HTR-8/SVneo (cell line): ENCODE results near the gene CACTIN.
"Not testable (repeated sequence)": the region's sequence is repeated elsewhere in the genome, so short reads cannot be mapped to it uniquely, and the experiment has no call there.

Source experiments
- DNase-seq: peaks from one replicate; pipeline ENCODE4 v3.0.0; 2011; ENCODE audit warnings: low spot score, mixed read lengths; ENCODE audit not compliant: insufficient read length
- FAIRE-seq: peaks from 2 replicates; lab custom pipeline; 2011; peaks lifted over from hg19 to GRCh38; lab: Jason Lieb, UNC

Gene CACTIN

DNA sequence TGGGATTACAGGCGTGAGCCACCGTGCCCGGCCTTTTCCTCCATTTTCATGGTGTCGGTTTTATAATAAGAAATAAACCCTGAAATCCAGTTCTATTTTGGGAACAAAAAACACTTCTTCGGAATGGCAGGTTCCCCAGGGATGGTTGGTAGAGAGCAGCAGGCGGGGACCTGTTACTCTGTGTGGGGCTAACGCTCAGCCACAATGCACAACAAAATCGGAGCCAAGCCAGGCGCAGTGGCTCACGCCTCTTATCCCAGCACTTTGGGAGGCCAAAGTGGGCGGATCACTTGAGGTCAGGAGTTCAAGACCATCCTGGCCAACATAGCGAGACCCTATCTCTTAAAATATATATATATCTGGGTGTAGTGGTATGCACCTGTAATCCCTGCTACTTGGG is 25.6 kb downstream of the CACTIN start:
- DNase-seq: no peak
- FAIRE-seq: no peak

DNA sequence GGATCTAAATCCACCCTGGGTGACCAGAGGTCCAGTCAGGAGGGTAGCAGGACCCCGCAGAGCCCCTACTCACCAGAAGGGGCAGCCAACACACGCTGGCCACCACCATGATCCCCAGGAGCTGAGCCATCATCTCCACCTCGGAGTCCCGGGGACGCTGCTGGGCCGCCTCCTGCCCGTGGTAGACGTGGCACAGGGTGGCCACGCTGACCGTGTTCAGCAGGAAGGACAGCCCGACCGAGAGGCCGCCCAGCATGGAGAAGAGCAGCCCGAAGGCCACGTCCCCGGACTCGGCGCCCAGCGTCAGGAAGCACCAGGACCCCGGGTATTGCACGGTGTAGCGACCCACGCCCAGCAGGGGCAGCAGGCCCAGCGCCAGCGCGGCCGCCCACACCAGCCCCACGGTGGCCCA is 26.8 kb downstream of the CACTIN start:
- no peak for DNase-seq
- FAIRE-seq: no peak

- DNase-seq (no peak), FAIRE-seq (no peak)
Observed at GRCh38 chr19:3595521-3596061, 31.0 kb downstream of the CACTIN start.

DNA sequence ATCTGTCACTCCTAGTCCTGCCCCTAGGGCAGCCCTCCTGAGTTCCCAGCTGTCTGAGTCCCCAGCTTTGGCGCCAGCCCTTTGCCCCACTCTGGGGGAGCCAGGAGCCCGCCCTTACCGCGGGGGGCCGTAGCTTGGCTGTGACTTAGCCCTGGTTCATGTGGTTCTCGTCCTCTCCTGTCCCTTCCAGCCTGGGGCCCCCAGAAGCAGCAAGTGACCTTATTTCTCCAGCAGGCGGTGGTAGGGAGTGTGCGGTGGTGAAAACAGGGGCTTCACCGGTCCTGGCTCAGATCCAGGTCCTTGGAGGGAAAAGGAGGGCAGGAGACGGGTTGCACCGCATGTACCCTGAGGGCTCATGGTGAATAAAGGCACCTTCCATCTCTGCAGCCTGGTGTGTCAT is 33.4 kb downstream of the CACTIN start:
- FAIRE-seq: no peak
- no peak for DNase-seq

- FAIRE-seq (no peak), DNase-seq (no peak)
Observed at GRCh38 chr19:3591876-3592613, 34.5 kb downstream of the CACTIN start.

GRCh38 chr19:3590991-3591659 is 35.5 kb downstream of the CACTIN start:
- DNase-seq (no peak), FAIRE-seq (no peak)

DNA sequence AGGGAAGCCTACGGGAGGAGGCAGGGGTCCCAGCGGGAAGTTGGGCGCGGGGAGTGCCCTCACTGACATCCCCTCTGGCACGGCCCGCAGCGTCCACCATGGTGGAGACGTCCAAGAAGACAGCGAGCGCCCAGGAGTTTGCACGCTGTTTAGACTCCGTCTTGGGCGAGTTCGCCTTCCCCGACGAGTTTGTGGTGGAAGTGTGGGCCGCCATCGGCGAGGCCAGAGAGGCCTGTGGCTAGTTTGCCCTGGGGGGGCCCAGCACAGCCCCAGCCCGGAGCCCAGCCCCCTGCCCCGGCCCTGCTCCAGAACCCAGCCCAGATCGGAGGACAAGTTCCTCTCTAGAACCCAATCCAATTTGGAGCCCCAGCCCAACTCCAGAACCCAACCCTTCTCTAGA is 36.6 kb downstream of the CACTIN start:
- no peak for FAIRE-seq
- DNase-seq: no peak

DNA sequence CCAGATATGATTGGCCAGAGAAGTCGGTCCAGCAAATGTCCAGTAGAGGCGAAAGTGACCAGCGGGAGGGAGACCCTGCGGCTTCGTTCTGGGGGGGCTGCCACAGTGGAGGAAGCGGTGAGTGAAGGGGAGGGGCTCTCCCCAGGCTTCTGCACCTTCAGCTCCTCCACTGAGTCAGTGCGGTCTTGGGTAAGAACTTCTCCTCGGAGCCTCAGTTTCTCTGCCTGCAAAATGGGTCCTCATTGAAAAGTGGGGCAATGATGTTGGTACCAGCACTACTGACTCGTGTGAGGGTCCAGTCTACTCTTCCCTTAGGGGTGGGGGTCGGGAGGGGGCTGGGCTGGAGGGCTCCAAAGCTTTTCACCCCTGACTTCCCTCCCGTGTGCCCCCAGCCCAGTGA is 37.2 kb downstream of the CACTIN start:
- no peak for FAIRE-seq
- no peak for DNase-seq

DNA sequence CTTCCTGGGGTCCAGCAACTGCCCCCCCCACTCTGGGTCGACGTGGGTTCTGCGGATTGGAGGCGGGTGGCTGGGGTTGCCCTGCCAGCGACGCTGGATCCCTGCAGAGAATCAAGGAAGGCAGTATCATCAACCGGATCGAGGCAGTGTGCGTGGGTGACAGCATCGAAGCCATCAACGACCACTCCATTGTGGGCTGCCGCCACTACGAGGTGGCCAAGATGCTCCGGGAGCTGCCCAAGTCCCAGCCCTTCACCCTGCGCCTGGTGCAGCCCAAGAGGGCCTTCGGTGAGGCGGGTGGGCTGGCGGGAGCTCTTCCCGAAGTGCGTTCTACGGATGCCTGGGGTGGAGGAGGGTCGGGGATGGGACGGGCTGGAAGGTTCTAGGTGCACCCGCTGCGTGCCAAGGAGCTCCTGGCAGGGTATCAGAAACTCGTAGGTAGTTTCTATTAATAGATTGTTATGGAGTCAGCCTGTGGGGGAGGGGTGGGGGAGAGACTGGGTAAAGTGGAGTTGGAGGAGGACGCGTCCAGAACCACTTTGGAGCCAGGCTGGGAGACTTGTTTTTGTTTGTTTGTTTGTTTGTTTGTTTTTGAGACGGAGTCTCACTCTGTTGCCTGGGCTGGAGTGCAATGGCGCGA is 39.8 kb downstream of the CACTIN start:
- DNase-seq: no peak
- FAIRE-seq: no peak

DNA sequence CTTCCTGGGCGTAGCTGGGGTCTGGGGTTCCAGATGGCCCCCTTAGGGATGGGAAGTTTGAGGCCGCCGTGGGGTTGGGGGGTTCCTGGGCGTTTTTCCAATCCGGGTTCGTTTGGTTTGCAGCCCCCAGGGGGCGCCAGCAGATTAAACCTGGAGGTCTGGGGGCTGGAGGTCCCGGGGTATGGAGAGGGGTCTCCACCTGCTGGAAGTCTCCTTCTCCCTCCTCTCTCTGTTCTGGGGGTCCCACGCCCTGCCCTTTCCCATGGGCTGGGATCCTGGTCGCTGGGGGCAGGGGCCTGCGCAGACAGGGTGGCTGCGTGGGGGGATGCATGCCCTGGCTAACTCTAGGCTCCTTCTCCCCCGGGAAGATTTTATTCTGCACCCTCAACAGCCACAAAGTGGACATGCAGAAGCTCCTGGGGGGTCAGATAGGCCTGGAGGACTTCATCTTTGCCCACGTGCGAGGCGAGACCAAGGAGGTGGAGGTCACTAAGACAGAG is 40.4 kb downstream of the CACTIN start:
- DNase-seq: no peak
- FAIRE-seq: no peak

- FAIRE-seq: no peak
- DNase-seq: no peak
Observed at GRCh38 chr19:3585301-3586126, 41.1 kb downstream of the CACTIN start, which contains the start of gene GIPC3. TSS of gene GIPC3 (plus strand) at chr19:3585478. CDS start at chr19:3585598, 120 bp downstream.

GRCh38 chr19:3584036-3584802 is 42.4 kb downstream of the CACTIN start:
- DNase-seq, FAIRE-seq: not testable (repeated sequence)

GRCh38 chr19:3581792-3582191 is 44.8 kb downstream of the CACTIN start:
- DNase-seq, FAIRE-seq: not testable (repeated sequence)

- peak; percentile 57 for DNase-seq
Observed at GRCh38 chr19:3580156-3580934, 46.2 kb downstream of the CACTIN start.

DNA sequence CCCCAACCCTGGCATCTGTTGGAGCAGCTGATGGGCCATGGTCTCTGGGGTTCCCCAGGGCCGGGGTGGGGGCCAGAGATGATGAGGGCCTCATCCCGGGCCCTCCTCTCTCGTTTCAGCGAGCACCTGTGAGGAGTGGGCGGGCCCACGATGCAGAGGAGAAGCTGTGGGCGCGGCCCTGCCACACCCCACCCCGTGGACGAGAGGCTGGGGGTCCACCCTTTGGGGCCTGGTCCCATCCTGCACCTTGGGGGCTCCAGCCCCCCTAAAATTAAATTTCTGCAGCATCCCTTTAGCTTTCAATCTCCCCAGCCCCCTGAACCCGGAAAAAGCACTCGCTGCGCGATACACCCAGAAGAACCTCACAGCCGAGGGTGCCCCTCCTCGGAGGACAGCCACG is 48.2 kb downstream of the CACTIN start:
- FAIRE-seq (no peak), DNase-seq (no peak)

More at GRCh38 chr19:3580156-3580934, 46.2 kb downstream of the CACTIN start:
- peak; percentile 4 for FAIRE-seq

DNA sequence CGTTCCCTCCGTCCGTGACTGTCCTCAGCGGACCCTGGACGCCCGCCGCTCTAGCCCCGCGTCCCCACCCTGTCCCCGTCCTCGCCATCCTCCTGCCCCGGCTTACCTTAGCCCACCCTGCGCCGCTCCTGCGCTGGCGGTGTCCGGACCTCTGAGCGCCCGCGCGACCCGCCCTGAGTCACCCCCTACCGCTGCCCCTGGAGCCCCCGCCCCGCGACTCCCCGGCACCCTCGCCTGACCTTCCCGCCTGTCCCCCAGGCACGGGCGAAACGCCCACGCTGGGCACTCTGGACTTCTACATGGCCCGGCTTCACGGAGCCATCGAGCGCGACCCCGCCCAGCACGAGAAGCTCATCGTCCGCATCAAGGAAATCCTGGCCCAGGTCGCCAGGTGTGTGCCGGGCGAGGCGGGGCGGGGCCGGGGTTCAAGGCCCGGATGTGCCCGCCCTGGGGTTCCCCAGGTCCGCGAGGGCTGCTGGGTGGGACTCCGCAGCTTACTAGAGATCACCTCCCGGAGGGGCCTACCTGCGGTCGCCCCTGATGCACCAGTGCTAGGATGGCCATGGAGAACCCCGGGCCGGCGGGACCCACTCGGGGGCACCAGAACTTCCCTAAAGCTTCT is 48.8 kb downstream of the CACTIN start:
- DNase-seq (no peak), FAIRE-seq (no peak)

- DNase-seq: no peak
- no peak for FAIRE-seq
Observed at GRCh38 chr19:3576696-3577443, 49.7 kb downstream of the CACTIN start.
